Posterior vena cava (tissue), 2 donors: ENCODE results near the gene CRIP2. TPM values are rescaled to one million over a fixed set of nuclear protein-coding genes. Genes with fewer than 3 reads are reported as not detected.

Experiments used
- DNase-seq: peaks from one replicate; pipeline ENCODE4 v3.0.0-alpha.2; 2020; ENCODE audit warnings: low spot score
- intact Hi-C, 2 donors: fragments of 100-400 bp; cut with DNase I; formaldehyde crosslinking; loops; one replicate each; pipeline versions ENCODE4 v1.14.1 to v1.14.2; 2022 to 2023
- total RNA-seq, 2 donors: library from RNA; stranded (reverse); fragmentation: NEBNext Ultra II Directional; extraction: Animal tissue kit (Norgen Biotek cat#: 25700); gene quantifications; one replicate each; pipeline ENCODE4 v1.2.1, GENCODE V29; 2021
- donor health status: DM: yes; HTN: yes; CAD: no.
- donor health status: DM: yes; HTN: yes; CAD: no.

CRIP2 gene
- total RNA-seq, 2 donors from 2014 or later, result 187 to 199 TPM

DNA sequence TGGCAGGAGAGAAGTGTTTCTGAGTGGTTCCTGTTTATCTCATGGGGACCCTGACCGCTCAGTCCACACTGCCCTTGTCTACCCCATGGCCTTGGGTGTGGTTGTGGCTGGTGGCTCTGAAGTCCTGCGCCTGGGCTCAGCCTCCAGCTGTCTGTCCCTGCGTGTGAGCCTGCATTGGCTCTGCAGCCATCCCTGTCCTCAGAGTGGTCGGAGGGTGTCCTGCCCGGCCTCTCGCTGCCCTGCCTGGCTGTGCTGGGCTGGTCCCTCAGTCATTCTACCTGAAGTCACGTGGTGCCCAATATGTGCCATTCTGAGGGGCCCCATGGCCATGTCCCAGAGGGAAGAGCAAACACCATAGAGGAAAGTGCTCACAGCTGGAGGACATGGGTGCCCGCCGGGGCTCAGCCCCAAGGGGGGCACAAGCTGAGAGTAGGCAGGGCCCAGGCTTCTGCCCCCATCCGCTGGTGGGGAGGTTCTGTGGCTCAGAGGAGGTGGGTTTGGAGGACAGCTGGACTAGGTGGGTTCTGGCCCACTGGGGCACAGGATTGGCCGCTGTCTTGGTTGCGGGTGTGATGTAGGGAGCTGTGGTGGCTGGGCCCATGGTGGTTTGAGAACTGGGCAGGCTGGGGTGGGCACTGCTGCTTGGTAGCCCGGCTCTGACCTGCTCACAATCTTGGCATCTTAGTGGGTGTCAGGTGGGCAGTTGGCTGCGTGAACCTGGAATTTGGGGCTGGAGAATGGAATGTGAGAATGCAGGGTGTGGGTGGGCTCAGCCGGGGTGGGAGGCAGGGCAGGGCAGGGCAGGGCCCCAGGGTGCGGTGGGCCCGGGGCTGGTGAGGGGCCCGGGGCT lies 28.1 kb downstream of the CRIP2 start:
- DNase-seq, result peak; percentile 74
- intact Hi-C loops, result no loop called here

- peak; percentile 76 for DNase-seq
- intact Hi-C loops, result no loop called here
These were observed 28.6 kb downstream of the CRIP2 start for GRCh38 chr14:105503296-105503640.

DNA sequence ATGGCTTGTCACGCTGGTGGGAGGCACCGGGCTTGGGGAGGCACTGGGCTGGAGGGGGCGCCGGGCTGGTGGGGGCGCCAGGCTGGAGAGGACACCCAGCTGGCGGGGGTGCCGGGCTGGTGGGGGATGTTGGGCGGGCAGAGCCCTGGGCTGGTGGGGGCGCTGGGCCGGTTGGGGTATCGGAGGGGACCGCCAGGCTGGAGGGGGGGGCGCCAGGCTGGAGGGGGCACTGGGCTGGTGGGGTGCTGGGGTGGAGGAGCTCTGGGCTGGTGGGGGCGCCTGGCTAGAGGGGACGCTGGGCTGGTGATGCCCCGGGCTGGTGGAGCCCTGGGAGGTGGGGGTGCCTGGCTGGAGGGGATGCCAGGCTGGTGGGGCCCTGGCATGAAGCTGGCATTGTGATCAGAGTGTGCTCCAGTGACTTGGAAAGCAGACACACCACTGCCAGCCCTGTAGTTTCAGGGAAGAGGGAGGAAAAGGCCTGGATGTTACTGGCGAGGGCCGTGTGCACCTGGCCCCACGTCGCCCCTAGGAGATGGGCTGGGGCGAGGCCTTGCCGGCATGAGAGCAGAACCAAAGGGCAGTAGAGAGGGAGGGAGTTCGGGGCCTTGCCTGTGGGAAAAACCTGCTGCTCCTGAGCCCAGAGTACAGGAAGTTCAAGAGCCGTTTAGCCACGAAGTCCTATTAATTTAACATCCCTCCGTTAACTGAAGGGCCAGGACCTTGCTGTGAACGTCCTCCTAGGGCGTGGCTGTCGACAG lies 29.5 kb downstream of the CRIP2 start:
- intact Hi-C loops, result no loop called here
- DNase-seq, result peak; percentile 77

- DNase-seq, result peak; percentile 79
- intact Hi-C loops, result no loop called here
These were observed 30.5 kb downstream of the CRIP2 start for GRCh38 chr14:105505101-105505500.

- DNase-seq, result peak; percentile 48
- intact Hi-C loops, result no loop called here
These were observed 32.6 kb downstream of the CRIP2 start for GRCh38 chr14:105507247-105507646.

DNA sequence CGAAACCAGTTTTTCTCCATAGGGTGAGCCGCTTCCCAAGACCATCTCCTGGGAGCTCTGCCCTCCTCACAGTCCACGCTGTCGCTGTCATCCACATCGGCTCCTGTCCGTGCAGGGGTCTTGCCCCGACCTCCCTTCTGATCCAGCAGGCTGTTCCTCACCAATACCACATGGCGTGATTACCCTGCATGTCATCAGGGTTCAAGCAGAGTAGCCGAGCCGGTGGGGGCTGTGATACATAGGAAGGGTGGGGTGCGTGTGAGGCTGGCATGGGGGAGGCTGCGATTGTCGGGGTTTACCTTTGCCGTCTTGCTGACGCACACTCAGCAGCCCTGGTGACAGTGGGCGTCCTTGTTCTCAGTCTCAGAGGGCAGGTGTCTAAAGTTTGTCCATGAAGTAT lies 33.4 kb downstream of the CRIP2 start:
- intact Hi-C loops, result no loop called here
- DNase-seq, result peak; percentile 37

DNA sequence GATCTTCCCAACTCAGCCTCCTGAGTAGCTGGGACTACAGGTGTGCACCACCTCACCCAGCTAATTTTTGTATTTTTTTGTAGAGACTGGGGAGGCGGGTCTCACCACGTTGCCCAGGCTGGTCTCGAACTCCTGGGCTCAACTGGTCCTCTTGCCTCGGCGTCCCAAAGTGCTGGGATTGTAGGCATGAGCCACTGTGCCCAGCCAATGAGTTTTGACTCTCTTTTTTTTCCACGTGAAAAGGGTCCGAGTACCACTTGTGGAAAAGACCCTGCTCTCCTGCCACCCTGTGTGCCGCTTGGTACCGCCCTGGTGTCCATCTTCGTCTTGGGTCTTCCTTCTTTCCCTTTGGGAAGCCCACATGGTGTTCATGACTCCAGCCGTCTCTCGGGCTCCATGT lies 34.0 kb downstream of the CRIP2 start:
- DNase-seq, result peak; percentile 42
- intact Hi-C loops, result no loop called here

DNA sequence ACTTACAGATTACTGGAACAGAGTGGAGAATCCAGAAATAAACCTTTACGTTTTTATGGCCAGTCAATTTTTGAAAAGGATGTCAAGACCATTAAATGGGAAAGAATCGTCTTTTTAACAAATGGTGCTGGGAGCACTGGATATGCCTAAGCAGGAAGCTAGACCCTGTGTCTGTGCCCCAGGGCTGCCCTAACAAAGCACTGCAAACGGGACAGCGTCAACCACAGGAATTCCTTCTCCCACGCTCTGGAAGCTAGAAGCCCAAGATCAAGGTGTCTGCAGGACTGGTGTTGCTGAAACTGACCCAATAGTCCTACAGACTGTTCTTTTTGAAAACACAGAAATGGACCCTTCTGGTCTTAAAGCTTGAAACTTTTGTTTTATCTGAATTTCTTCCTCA lies 42.5 kb downstream of the CRIP2 start:
- DNase-seq, result peak; percentile 6

DNA sequence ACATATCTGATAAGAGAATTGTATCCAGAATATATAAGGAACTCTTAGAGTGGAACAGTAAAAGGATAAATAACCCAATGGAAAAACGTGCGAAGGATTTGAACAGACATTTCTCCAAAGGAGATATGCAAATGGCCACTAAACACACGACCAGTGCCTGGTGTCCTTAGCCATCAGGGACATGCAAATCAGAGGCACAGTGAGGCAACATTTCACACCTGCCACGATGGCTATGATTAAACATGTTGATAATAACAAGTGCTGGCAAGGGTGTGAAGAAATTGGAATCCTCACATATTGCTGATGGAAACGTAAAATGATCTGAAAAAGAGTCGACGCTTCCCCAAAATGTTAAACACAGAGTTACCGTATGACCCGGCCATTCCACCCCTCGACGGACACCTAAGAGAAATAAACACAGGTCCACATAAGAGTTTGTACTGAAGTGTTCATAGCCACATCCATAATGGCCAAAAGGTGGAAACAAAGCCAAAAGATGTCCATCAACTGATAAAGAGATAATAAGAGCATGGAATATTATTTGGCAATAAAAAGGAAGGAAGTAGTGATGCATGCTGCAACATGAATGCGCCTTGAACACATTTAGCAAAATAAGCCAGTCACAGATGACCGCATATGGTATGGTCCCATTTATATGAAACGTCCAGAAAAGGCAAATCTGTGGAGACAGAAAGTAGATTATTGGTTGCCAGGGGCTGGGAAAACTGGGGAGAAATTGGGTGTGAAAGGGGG lies 45.5 kb downstream of the CRIP2 start:
- DNase-seq, result no peak
- intact Hi-C loops, result loop anchor here in 1 of 2 donors (10.0 kb wide), 1 partner anchor 75 kb away; no protein-coding TSS in a partner anchor

More for the DNA sequence above, 42.5 kb downstream of the CRIP2 start:
- intact Hi-C loops, result no loop called here

GRCh38 chr14:105525326-105525725 lies 50.7 kb downstream of the CRIP2 start:
- intact Hi-C loops, result loop anchor here in 1 of 2 donors (5.0 to 10.0 kb wide), 2 partner anchors 81 to 153 kb away; no protein-coding TSS in a partner anchor
- DNase-seq, result no peak

DNA sequence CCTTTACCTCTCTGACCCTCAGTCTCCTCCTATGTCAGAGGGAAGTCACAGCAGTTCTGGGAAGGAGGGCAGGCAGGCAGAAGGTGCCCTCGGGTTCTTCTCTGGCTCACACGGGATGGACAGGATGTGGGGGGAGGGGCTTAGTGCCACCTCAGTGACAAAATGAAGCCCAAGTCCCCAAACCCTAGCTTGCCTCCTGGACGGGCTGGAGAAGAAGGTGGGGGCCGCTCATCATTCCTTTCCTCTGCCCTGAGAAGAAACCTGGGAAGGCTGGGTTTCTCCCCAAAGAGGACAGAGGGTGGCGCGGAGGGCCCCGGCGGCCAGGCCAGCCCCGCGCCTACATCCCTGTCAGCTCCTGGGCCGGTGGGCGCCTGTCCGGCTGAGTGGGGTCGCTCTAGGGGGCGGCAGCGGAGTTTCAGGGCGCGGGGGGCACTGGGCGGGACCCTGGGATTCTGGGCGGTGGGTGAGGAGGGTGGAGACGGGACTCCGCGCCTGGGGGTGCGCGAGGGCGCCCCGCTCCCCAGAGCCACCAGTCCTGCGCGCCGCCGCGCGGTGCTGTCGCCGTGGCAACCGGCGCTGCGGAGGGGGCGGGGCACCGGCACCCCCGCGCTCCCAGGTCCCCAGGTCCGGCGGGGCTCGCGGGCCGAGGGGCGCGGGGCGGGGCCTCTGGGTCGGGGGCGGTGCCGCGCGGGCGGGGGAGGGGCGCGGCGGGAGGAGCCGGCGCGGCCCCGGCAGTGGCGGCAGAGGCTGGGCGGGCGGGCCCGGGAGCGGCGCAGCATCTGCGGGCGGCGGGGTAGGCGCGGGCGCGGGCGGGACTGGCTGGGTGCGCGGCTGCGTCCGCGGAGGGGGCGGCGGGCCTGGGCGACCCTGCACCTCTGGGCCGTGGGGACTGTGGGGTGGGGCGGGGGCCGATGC lies 51.5 kb downstream of the CRIP2 start, which contains the start of gene TMEM121:
Gene TMEM121 (plus strand): TSS at position 723 of the 915 bp plus-strand sequence. CDS start 2,252 bp downstream, outside the sequence.
- intact Hi-C loops, result loop anchor here in 1 of 2 donors (5.0 to 10.0 kb wide), 2 partner anchors 81 to 154 kb away; no protein-coding TSS in a partner anchor

GRCh38 chr14:105526776-105527380 lies 52.3 kb downstream of the CRIP2 start:
- intact Hi-C loops, result loop anchor here in 1 of 2 donors (5.0 to 10.0 kb wide), 2 partner anchors 82 to 155 kb away; no protein-coding TSS in a partner anchor

More for the DNA sequence above, 51.5 kb downstream of the CRIP2 start, which contains the start of gene TMEM121:
- DNase-seq, result no peak

GRCh38 chr14:105527381-105527825 lies 52.8 kb downstream of the CRIP2 start:
- intact Hi-C loops, result loop anchor here in 1 of 2 donors (5.0 to 10.0 kb wide), 2 partner anchors 83 to 155 kb away; no protein-coding TSS in a partner anchor
- DNase-seq, result no peak

More at GRCh38 chr14:105526776-105527380, 52.3 kb downstream of the CRIP2 start:
- no peak for DNase-seq

DNA sequence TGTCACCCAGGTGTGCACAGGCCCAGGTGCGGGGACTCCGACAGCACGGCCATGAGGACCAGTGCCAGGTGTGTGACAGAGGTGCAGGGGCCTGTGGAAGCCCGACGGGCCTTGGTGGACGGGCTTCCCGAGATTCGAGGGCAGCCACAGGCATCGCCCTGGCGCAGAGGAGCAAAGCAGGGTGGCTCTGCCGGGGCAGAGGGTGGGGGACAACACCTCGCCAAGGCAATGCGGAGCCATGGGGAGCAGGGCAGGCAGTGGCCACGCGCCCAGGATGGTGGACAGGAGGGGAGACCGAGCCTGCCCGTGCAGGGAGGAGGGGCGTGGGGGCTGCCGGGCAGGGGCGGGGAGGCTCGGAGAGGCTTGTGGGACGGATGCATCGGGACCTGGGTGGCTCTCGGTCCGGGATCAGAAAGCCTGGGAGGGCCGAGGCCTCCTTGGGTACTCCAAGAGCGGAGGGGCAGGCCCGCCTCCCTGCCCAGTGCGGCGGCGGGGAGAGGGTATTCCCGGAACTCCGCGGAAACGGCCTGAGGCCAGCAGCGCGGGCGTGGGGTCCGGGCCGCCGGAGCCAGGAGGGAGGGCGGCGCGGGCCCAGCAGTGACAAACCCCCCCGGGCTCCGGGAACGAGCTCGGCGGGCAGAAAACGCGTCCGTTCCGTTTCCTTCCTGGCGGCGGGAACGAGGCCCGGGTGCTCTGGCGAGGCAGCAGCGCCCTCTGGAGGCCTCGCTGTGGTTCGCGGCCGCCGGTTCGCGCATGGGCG lies 53.4 kb downstream of the CRIP2 start:
- peak; percentile 94 for DNase-seq
- intact Hi-C loops, result loop anchor here in 1 of 2 donors (5.0 to 10.0 kb wide), 2 partner anchors 83 to 156 kb away; no protein-coding TSS in a partner anchor

GRCh38 chr14:105528586-105529318 lies 54.1 kb downstream of the CRIP2 start:
- no peak for DNase-seq
- intact Hi-C loops, result loop anchor here in 1 of 2 donors (5.0 to 10.0 kb wide), 2 partner anchors 84 to 156 kb away; no protein-coding TSS in a partner anchor

GRCh38 chr14:105529319-105529568 lies 54.6 kb downstream of the CRIP2 start:
- intact Hi-C loops, result loop anchor here in 1 of 2 donors (5.0 to 10.0 kb wide), 2 partner anchors 84 to 157 kb away; no protein-coding TSS in a partner anchor
- no peak for DNase-seq
